GM12872 (cell line): ENCODE measurements around the gene KIAA0586.

ENCODE experiments used
- CTCF ChIP-seq: IDR thresholded peaks from 3 replicates; pipeline ENCODE4 v1.5.1; 2011; ENCODE audit warnings: low read depth, mild to moderate bottlenecking, low read length, moderate library complexity; ENCODE audit not compliant: insufficient read depth

The KIAA0586 gene

GRCh38 chr14:58401587-58401986 is 25.9 kb upstream of the KIAA0586 start:
- 0 out of 3 replicates have a peak, but pooled peaks have one; percentile 18 for TF ChIP-seq CTCF

- no peak for TF ChIP-seq CTCF
These were observed 18.8 kb upstream of the KIAA0586 start for GRCh38 chr14:58408681-58409215.

- 0 out of 3 replicates have a peak, but pooled peaks have one; percentile 9 for TF ChIP-seq CTCF
These were observed 12.7 kb upstream of the KIAA0586 start for GRCh38 chr14:58414845-58415244.

GRCh38 chr14:58415636-58416547 is 11.6 kb upstream of the KIAA0586 start:
- TF ChIP-seq CTCF = no peak; the same call in 2 of the 3 replicates

DNA sequence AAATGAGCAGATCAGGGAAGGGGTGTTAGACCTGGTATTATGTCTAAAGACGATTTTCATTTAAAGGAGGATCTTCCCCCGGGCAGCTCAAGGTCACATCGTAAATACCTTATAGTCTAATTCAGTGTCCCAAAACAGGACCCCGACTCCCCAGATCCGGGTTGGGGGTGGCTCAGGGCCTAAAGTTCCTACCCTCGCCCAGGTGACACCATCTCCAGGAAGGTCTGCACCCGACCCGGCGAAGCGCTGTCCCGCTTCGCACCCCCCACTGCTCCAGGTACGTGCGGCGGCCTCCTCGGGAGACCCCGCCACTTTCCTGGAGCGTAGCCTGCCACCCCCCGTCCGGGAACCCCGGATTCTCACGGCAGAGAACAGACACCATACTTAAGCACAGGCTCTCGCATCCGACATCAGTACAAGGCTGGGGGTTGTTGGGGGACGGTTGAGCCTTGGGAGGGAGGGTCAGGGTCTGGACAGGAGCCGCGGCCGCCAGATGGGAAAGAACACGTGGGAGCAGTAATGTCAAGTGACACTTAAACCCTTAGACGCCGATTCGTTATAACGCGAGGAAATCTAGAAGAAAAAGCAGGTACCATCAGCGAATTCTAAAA is 744 bp upstream of the KIAA0586 start:
- no peak for TF ChIP-seq CTCF

DNA sequence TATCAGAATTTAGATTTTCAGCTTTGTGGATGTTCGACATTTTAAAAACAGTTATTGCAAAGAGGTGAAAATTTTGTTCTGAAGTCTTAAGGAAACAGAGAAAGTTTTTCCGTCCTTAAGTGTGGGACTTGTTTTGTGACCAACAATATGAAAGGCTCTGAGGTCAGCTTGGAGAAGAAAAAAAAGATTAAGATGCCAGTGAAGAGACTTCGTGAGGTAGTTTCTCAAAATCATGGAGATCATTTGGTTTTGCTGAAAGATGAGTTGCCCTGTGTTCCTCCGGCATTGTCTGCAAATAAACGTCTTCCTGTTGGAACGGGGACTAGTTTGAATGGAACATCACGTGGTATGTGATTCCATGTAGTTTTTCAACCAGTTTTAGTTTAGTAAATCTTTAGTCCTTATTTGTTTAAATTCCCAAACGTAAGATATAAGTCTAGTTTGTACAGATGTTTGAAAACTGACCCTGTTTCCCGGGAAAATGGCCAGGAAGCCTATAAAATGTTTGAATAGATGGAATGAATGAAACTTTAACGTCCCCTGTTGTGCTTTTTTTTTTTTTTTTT is 682 bp downstream of the KIAA0586 start:
- TF ChIP-seq CTCF = no peak

DNA sequence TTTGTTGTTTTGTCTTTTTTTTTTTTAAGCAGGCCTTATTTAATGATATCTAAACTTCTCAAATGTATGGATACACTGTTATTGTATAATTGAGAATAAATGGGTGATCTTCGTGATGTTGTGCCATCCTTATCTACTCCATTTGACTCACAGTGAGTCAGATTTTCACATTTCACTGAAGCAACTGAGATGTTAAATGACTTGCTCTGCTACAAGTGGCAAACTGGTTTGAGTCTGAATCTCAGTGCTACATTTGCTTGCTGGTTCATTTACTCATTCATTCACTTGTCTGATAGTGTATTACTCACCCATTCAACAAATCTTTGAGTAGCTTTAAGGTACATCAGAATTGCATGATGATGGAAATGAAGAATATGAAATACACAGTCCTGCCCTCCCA is 2.6 kb downstream of the KIAA0586 start:
- TF ChIP-seq CTCF = no peak
